Transverse colon (tissue), 4 donors: Measurements from ENCODE around the gene FAM135A. TPM values are rescaled to one million over a fixed set of nuclear protein-coding genes. Genes with fewer than 3 reads are reported as not detected.

Source experiments
- DNase-seq: peaks from one replicate; pipeline ENCODE4 v3.0.0-alpha.2; 2019
- H3K27ac ChIP-seq, 4 donors: fragments of 200-600 bp; sonication (generic); 2 replicates each; pipeline ENCODE4 v1.5.1; 2016 to 2018; ENCODE audit warnings: inconsistent platforms in 4 of 4
- H3K27me3 ChIP-seq: fragments of 200-600 bp; sonication (generic); 2 replicates; pipeline ENCODE4 v1.5.1; 2017; ENCODE audit warnings: inconsistent platforms
- H3K36me3 ChIP-seq, 4 donors: fragments of 200-600 bp; sonication (generic); 2 replicates each; pipeline ENCODE4 v1.5.1; 2017 to 2019; ENCODE audit warnings: inconsistent platforms in 4 of 4
- H3K4me1 ChIP-seq, 4 donors: fragments of 200-600 bp; sonication (generic); 2 replicates each; pipeline ENCODE4 v1.5.1; 2017 to 2020; ENCODE audit warnings: inconsistent platforms in 4 of 4
- H3K4me3 ChIP-seq, 4 donors: fragments of 200-600 bp; sonication (generic); 1 replicate in 1 of 4; 2 replicates in 3 of 4; pipeline versions ENCODE4 v1.5.1 to v1.6.1; 2017 to 2019; ENCODE audit warnings: inconsistent platforms in 4 of 4
- H3K9me3 ChIP-seq, 2 donors: fragments of 200-600 bp; sonication (generic); 2 replicates each; pipeline ENCODE4 v1.5.1; 2017 to 2019; ENCODE audit warnings: inconsistent platforms in 2 of 2
- EP300 ChIP-seq: sonication (generic); formaldehyde crosslinking; IDR thresholded peaks from one replicate; pipeline ENCODE4 v1.6.1; 2017; ENCODE audit warnings: antibody characterized with exemption, low read depth
- POLR2A ChIP-seq: fragments of 450-650 bp; IDR thresholded peaks from one replicate; pipeline ENCODE4 v1.6.1; 2016; ENCODE audit warnings: antibody characterized with exemption, mild to moderate bottlenecking, moderate library complexity
- POLR2AphosphoS5 ChIP-seq, 3 donors: sonication (generic); formaldehyde crosslinking; IDR thresholded peaks; one replicate each; pipeline ENCODE4 v1.6.1; 2016; ENCODE audit warnings: antibody characterized with exemption in 3 of 3
- WGBS, 2 donors: methylation state at CpG; one replicate each; pipeline ENCODE4 v1.1.5; 2018; ENCODE audit warnings: low coverage in 1 of 2; 5-methylcytosine and 5-hydroxymethylcytosine counted together
- in situ Hi-C, 4 donors: fragments of 200-750 bp; cut with MboI; loops; one replicate each; pipeline versions ENCODE4 v1.15.0 to v1.15.1; 2017; ENCODE audit warnings: low sequenced_read_pairs in 3 of 4, low pct_ligation_motif_present in 1 of 4, low pct_unique_long_range_greater_than_20kb in 1 of 4
- intact Hi-C: fragments of 100-400 bp; cut with DNase I; formaldehyde crosslinking; loops from one replicate; pipeline ENCODE4 v1.15.1; 2023; ENCODE audit warnings: low total_unique reads
- total RNA-seq, 4 donors: library from RNA; depleted of rRNA; stranded (reverse); fragments of >200 nt; gene quantifications; one replicate each; pipeline ENCODE4 v1.1.0, GENCODE V29; 2016
- TF ChIP-seq, protein P1 (sequence below), 5 experiments: fragments of 200-600 bp in 3 of 5; fragments of 450-650 bp in 2 of 5; sonication (generic) in 3 of 5; IDR thresholded peaks; 1 replicate in 2 of 5; 2 replicates in 3 of 5; pipeline ENCODE4 v1.5.1; 2016 to 2017; ENCODE audit warnings: antibody characterized with exemption in 5 of 5, inconsistent platforms in 3 of 5, mild to moderate bottlenecking in 2 of 5, moderate library complexity in 1 of 5

The FAM135A gene
- total RNA-seq, 4 donors from 2014 or later, result 38.9 to 115 (median 65.7) TPM

DNA sequence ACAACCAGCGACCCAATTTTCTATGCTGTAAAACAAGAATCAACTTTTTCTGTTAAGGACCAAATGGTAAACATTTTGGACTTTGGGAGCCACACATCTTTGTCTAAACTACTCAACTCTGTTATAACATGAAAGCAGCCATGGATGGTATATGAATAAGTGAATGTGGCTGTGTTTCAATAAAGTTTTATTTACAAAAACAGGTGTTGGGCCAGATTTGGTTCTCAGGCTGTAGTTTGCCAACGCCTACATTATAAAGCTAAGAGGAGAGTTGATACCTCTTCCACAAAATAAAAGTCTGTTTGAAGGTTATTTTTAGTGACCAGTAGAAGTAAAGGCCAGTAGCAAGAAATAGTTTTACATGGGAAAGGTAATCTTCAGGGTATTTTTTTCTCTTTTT lies 93.0 kb downstream of the FAM135A start:
- in situ Hi-C loops, result no loop called here
- Histone ChIP-seq H3K9me3 (peaks cover 8 to 10% of the 10 kb centered on the region in 2 donors), H3K4me1 (peaks cover 0 to 33% (median 14%) of the 10 kb centered on the region in 4 donors), H3K4me3 (no peak overlapping the region), H3K36me3 (peaks cover 0 to 36% (median 17%) of the 10 kb centered on the region in 4 donors), H3K27ac (peak overlapping the region; percentile 72 to 81 (median 75)), H3K27me3 (no peaks in the 10 kb centered on the region)
- intact Hi-C loops, result no loop called here
- WGBS, 2 donors, result 87 to 90% methylated on average over 2 of the region's 2 CpGs
- TF ChIP-seq POLR2A (no peak), POLR2AphosphoS5 (IDR thresholded peaks at IDR 0.05) (no peak), EP300 (no peak)
- TF ChIP-seq, protein P1, sequence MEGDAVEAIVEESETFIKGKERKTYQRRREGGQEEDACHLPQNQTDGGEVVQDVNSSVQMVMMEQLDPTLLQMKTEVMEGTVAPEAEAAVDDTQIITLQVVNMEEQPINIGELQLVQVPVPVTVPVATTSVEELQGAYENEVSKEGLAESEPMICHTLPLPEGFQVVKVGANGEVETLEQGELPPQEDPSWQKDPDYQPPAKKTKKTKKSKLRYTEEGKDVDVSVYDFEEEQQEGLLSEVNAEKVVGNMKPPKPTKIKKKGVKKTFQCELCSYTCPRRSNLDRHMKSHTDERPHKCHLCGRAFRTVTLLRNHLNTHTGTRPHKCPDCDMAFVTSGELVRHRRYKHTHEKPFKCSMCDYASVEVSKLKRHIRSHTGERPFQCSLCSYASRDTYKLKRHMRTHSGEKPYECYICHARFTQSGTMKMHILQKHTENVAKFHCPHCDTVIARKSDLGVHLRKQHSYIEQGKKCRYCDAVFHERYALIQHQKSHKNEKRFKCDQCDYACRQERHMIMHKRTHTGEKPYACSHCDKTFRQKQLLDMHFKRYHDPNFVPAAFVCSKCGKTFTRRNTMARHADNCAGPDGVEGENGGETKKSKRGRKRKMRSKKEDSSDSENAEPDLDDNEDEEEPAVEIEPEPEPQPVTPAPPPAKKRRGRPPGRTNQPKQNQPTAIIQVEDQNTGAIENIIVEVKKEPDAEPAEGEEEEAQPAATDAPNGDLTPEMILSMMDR (IDR thresholded peaks at IDR 0.05), result no peak
- DNase-seq, result no peak

DNA sequence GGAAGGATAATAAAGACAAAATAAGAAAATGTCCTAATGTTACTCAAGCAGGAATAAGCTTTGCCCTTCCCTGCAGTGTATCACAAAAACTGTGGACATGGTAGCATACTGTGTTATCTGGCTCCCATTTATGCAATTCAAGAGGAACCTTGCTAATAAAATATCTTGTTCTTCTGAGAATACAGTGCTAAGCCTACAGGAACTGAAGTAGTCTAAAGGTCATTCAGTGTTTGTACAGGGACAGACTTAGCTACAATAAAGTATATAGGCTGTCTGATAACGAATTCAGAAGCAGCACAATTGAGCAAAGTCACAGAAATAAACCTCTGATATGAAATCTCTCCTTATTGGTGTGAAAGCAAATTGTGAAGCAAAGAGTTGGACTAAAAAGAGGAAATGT lies 93.9 kb downstream of the FAM135A start:
- intact Hi-C loops (no loop called here), in situ Hi-C loops (no loop called here)
- Histone ChIP-seq H3K4me1 (peaks cover 0 to 33% (median 14%) of the 10 kb centered on the region in 4 donors), H3K36me3 (peaks cover 0 to 35% (median 17%) of the 10 kb centered on the region in 4 donors), H3K4me3 (no peak overlapping the region), H3K9me3 (peaks cover 8 to 10% of the 10 kb centered on the region in 2 donors), H3K27me3 (no peaks in the 10 kb centered on the region), H3K27ac (peak overlapping the region; percentile 72 to 81 (median 75))
- TF ChIP-seq, protein P1 (IDR thresholded peaks at IDR 0.05), result no peak
- TF ChIP-seq POLR2AphosphoS5 (IDR thresholded peaks at IDR 0.05), result peak in 1 of 3 donors; percentile 22
- no peak for DNase-seq
- 59% methylated on average over 1 of the region's 1 CpG; no CpG with 5 or more reads in 1 of the 2 donors for WGBS, 2 donors

DNA sequence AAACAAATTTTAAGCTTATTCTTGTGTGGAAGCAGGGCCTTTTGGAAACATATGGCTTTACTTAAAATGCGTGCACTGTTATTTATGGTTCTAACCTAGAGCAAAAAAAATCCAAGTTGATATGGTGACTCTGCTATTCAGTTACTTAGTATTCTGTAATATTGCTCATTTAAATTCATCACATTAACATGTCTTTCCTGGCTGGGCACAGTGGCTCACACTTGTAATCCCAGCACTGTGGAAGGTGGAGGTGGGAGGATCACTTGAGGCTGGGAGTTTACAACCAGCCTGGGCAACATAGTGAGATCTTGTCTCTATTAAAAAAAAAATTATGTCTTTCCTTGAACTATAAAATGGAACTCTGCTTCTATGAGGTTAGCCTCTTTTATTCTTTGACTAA lies 95.6 kb downstream of the FAM135A start:
- Histone ChIP-seq H3K4me1 (peaks cover 0 to 33% (median 14%) of the 10 kb centered on the region in 4 donors), H3K27me3 (no peaks in the 10 kb centered on the region), H3K9me3 (peaks cover 5% of the 10 kb centered on the region in 2 donors), H3K4me3 (no peak overlapping the region), H3K36me3 (peaks cover 0 to 17% (median 7%) of the 10 kb centered on the region in 4 donors), H3K27ac (no peak overlapping the region)
- in situ Hi-C loops (no loop called here), intact Hi-C loops (no loop called here)
- TF ChIP-seq, protein P1 (IDR thresholded peaks at IDR 0.05), result no peak
- no peak for TF ChIP-seq POLR2AphosphoS5 (IDR thresholded peaks at IDR 0.05)
- TF ChIP-seq POLR2A, result no peak
- TF ChIP-seq EP300, result no peak
- no peak for DNase-seq
- WGBS, 2 donors, result 93 to 96% methylated on average over 1 of the region's 1 CpG

DNA sequence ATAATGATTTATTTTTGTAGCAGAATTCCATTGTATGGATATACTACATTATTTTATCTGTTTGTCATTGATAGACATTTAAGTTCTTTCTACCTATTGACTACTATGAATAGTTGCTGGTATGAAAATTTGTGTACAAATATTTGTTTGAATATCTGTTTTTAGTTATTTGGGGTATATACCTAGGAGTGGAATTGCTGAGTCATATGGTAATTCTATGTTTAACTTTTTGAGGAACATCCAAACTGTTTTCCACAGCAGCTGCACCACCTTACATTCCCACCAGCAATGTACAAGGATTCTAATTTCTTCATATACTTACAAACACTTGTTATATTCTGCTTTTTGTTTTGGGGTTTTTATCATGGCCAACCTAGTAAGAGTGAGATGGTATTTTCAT lies 97.3 kb downstream of the FAM135A start:
- H3K4me3 ChIP-seq, result no peak overlapping the region
- no peaks in the 10 kb centered on the region for H3K9me3 ChIP-seq
- peaks cover 0 to 33% (median 14%) of the 10 kb centered on the region in 4 donors for H3K4me1 ChIP-seq
- peaks cover 0 to 12% (median 1%) of the 10 kb centered on the region in 4 donors for H3K36me3 ChIP-seq
- no peak overlapping the region for H3K27ac ChIP-seq
- intact Hi-C loops (no loop called here), in situ Hi-C loops (no loop called here)
- TF ChIP-seq EP300 (no peak), POLR2AphosphoS5 (IDR thresholded peaks at IDR 0.05) (no peak)
- no peak for DNase-seq
- H3K27me3 ChIP-seq, result no peaks in the 10 kb centered on the region

DNA sequence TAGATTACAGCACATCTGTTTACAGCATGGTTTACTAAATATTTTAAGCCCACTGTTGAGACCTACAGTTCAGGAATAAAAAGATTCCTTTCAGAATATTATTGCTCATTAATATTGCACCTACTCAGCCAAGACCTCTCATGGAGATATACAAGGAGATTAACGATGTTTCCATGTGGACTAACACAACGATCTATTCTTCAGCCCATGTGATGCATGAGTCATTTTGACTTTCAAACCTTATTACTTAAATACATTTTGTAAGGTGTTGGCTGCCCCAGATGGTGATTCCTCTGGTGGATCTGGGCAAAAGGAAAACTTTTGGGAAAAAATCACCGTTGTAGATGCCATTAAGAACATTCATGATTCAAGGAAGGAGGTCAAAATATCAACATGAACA lies 105.4 kb downstream of the FAM135A start:
- no peaks in the 10 kb centered on the region for H3K4me1 ChIP-seq
- H3K36me3 ChIP-seq, result peaks cover 0 to 12% (median 0%) of the 10 kb centered on the region in 4 donors
- no peak for DNase-seq
- no peak overlapping the region for H3K27ac ChIP-seq
- in situ Hi-C loops, result no loop called here
- no peak overlapping the region for H3K4me3 ChIP-seq
- H3K9me3 ChIP-seq, result no peaks in the 10 kb centered on the region
- TF ChIP-seq POLR2A (no peak), POLR2AphosphoS5 (IDR thresholded peaks at IDR 0.05) (no peak), EP300 (no peak)
- TF ChIP-seq, protein P1 (IDR thresholded peaks at IDR 0.05), result no peak
- no peaks in the 10 kb centered on the region for H3K27me3 ChIP-seq
- 87 to 88% methylated on average over 3 of the region's 3 CpGs for WGBS, 2 donors
- intact Hi-C loops, result no loop called here
